Testis (tissue), 3 donors: ENCODE data around the gene FAT2. TPM values are rescaled to one million over a fixed set of nuclear protein-coding genes. Genes with fewer than 3 reads are reported as not detected.
"Not testable (repeated sequence)": the region's sequence is repeated elsewhere in the genome, so short reads cannot be mapped to it uniquely, and the experiment has no call there.

Experiments
- DNase-seq: peaks from one replicate; pipeline ENCODE4 v3.0.0-alpha.2; 2019
- H3K27ac ChIP-seq, 2 donors: fragments of 200-600 bp; sonication (generic); one replicate each; pipeline ENCODE4 v1.5.1; 2019
- H3K27me3 ChIP-seq: fragments of 200-600 bp; sonication (generic); one replicate; pipeline ENCODE4 v1.5.1; 2019
- H3K36me3 ChIP-seq: fragments of 200-600 bp; sonication (generic); one replicate; pipeline ENCODE4 v1.5.1; 2017; ENCODE audit warnings: low read depth; ENCODE audit errors: missing control alignments
- H3K4me1 ChIP-seq: fragments of 200-600 bp; sonication (generic); one replicate; pipeline ENCODE4 v1.5.1; 2019
- H3K4me3 ChIP-seq, 2 donors: fragments of 200-600 bp; sonication (generic); one replicate each; pipeline ENCODE4 v1.5.1; 2017 to 2019
- H3K9me3 ChIP-seq: fragments of 200-600 bp; sonication (generic); one replicate; pipeline ENCODE4 v1.5.1; 2017
- POLR2A ChIP-seq: fragments of 450-650 bp; IDR thresholded peaks from one replicate; pipeline ENCODE4 v1.6.1; 2017; ENCODE audit warnings: antibody characterized with exemption, mild to moderate bottlenecking, moderate library complexity
- WGBS, 2 donors: methylation state at CpG; one replicate each; pipeline ENCODE4 v1.1.5; 2018; 5-methylcytosine and 5-hydroxymethylcytosine counted together
- intact Hi-C: fragments of 100-400 bp; cut with DNase I; formaldehyde crosslinking; loops from one replicate; pipeline ENCODE4 v1.15.1; 2023; ENCODE audit warnings: low total_unique reads
- polyA plus RNA-seq: library from polyadenylated mRNA; stranded (reverse); fragments of 350-450 nt; fragmentation: Illumina TruSeq; extraction: RNeasy Lipid Tissue Mini Kit (QIAGEN cat#74804); gene quantifications from one replicate; pipeline ENCODE4 v1.2.3, GENCODE V29; 2014; ENCODE audit warnings: low read depth, low replicate concordance; ENCODE audit not compliant: insufficient read depth
- total RNA-seq, 2 donors: library from RNA; depleted of rRNA; stranded (reverse); fragments of >200 nt; gene quantifications; one replicate each; pipeline ENCODE4 v1.2.3, GENCODE V29; 2016
- TF ChIP-seq, protein P1 (sequence below), 3 experiments: fragments of 450-650 bp in 2 of 3; fragments of 200-600 bp in 1 of 3; sonication (generic) in 1 of 3; IDR thresholded peaks; one replicate each; pipeline ENCODE4 v1.5.1; 2016 to 2019; ENCODE audit warnings: antibody characterized with exemption in 3 of 3, mild to moderate bottlenecking in 2 of 3, moderate library complexity in 1 of 3

The FAT2 gene
- total and polyA plus RNA-seq, 3 donors from 2014 or later = 10.3 to 21.8 (median 18.0) TPM

DNA sequence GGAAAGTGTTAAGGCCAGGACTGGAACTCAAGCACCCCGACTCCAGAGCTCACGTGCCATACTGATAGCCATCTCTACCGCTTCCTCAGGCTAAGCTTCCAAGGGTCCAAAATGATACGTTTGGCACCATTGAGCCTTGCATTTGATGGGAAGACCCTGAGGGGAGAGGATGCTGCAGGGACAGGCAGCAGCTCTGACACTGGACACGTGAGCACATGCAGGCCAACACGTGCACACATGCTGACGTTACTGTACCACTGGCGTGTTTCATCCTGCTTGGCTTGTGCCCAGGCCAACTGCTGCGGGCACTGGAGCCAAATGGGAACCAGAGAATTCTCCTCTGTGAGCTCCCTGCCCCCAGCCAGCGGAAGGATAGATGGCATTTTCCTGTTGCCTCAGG, 5.2 kb downstream of the FAT2 start:
- DNase-seq = no peak
- Histone ChIP-seq H3K27ac (no peak overlapping the region), H3K36me3 (no peaks in the 10 kb centered on the region), H3K27me3 (no peaks in the 10 kb centered on the region), H3K4me1 (no peaks in the 10 kb centered on the region), H3K4me3 (no peak overlapping the region), H3K9me3 (no peaks in the 10 kb centered on the region)
- no peak for TF ChIP-seq POLR2A
- intact Hi-C loops = no loop called here
- WGBS, 2 donors = 69 to 79% methylated on average over 9 to 10 of the region's 10 CpGs

DNA sequence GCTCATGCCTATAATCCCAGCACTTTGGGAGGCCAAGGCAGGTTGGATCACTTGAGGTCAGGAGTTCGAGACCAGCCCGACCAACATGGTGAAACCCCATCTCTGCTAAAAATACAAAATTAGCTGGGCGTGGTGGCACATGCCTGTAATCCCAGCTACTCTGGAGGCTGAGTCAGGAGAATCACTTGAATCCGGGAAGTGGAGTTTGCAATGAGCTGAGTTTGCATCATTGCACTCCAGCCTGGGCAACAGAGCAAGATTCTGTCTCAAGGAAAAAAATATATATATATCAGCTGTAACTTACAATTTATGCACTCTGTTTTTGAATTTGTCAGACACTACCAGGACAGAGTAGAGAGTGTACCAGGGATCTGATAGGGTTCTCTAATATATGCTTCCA, 5.8 kb downstream of the FAT2 start:
- H3K36me3 ChIP-seq, DNase-seq, H3K9me3 ChIP-seq, H3K27ac ChIP-seq, H3K4me1 ChIP-seq, H3K4me3 ChIP-seq, H3K27me3 ChIP-seq, intact Hi-C loops: not testable (repeated sequence)
- WGBS, 2 donors = 70 to 79% methylated on average over 4 of the region's 4 CpGs

DNA sequence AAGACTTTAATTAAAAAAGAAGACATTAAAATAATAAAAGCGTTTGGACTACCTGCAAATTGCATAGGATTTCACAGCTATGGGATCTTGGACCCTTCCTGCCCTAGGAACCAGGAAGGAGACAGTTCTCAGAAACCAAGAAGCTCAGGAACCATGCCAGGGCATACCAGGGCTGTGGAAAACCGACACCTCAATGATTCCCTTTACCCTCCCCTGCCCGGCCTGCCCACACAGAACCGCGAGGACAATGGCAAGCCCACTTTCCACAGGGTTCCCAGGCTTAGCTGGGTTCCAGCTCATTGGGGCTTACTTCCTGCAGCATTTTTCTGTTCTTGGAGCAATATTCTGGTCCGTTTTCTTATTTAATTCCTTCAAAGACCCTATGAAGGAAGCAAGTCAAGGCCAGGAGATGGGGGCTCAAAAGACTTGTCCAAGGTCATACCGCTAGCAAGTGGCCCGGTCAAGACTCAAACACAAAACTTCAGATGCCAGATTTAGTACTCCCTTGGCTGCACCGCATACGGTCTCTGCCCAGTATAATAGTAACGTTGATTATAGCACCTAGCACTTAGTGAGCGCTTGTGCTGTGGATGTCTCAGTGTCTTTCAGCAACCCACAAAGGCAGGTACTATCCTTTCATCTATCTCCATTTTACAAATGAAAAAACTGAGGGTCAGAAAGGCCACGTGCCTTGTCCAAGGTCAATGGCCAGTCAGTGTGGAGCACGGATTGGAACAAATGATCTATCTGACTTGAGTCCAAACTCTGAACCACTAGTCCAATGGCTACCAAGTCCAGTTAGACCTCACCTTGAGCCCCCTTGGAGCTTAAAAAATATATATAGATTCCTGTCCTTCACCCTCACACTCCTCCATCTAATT, 6.8 kb downstream of the FAT2 start:
- WGBS, 2 donors = 82 to 90% methylated on average over 14 of the region's 14 CpGs
- no peak for DNase-seq
- TF ChIP-seq, protein P1, sequence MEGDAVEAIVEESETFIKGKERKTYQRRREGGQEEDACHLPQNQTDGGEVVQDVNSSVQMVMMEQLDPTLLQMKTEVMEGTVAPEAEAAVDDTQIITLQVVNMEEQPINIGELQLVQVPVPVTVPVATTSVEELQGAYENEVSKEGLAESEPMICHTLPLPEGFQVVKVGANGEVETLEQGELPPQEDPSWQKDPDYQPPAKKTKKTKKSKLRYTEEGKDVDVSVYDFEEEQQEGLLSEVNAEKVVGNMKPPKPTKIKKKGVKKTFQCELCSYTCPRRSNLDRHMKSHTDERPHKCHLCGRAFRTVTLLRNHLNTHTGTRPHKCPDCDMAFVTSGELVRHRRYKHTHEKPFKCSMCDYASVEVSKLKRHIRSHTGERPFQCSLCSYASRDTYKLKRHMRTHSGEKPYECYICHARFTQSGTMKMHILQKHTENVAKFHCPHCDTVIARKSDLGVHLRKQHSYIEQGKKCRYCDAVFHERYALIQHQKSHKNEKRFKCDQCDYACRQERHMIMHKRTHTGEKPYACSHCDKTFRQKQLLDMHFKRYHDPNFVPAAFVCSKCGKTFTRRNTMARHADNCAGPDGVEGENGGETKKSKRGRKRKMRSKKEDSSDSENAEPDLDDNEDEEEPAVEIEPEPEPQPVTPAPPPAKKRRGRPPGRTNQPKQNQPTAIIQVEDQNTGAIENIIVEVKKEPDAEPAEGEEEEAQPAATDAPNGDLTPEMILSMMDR (IDR thresholded peaks at IDR 0.05) = no peak
- TF ChIP-seq POLR2A = no peak
- H3K9me3 ChIP-seq = no peaks in the 10 kb centered on the region
- H3K4me3 ChIP-seq = no peak overlapping the region
- H3K4me1 ChIP-seq = no peaks in the 10 kb centered on the region
- H3K36me3 ChIP-seq = no peaks in the 10 kb centered on the region
- H3K27me3 ChIP-seq = no peaks in the 10 kb centered on the region
- H3K27ac ChIP-seq = no peak overlapping the region
- intact Hi-C loops = no loop called here

DNA sequence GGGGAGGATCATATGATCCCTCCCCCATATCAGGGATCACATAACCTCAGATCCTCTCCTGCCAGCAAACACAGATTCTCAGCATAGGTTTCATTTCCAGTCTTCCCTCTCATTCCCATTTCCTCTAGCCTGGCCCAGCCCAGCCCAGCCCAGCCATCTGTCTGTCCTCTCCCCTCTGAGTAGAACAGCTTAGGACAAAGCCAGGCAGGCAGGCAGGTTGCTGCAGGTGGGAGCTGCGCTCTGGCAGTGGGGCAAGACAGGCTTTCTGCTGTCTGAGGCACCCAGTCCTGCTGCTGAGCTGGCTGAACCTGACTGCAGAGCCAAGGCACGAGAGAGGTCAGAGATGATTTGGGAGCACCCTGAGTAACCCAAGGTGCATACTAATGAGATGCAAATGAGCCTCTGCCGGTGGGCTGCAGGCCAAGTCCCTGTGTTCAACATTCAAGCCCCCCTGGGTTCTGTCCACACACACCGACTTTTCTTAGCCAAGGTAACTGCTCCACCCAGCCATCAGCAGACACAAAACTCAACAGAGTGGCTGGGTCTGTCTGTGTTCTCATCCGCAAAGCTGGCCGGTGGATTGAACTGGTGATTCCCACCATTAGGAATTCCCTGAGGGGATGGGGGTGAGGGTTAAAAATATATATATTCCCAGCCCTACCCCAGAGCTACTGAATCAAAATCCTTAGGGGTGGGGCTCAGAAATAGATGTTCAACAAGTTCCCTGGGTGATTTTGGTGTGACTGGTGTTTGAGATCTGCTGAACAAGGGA, 9.1 kb downstream of the FAT2 start:
- 71 to 74% methylated on average over 5 to 6 of the region's 6 CpGs for WGBS, 2 donors
- intact Hi-C loops = no loop called here
- TF ChIP-seq, protein P1 (IDR thresholded peaks at IDR 0.05) = no peak
- TF ChIP-seq POLR2A = no peak
- Histone ChIP-seq H3K9me3 (no peaks in the 10 kb centered on the region), H3K27me3 (no peaks in the 10 kb centered on the region), H3K27ac (no peak overlapping the region), H3K36me3 (no peaks in the 10 kb centered on the region), H3K4me1 (no peaks in the 10 kb centered on the region), H3K4me3 (no peak overlapping the region)
- DNase-seq = no peak

DNA sequence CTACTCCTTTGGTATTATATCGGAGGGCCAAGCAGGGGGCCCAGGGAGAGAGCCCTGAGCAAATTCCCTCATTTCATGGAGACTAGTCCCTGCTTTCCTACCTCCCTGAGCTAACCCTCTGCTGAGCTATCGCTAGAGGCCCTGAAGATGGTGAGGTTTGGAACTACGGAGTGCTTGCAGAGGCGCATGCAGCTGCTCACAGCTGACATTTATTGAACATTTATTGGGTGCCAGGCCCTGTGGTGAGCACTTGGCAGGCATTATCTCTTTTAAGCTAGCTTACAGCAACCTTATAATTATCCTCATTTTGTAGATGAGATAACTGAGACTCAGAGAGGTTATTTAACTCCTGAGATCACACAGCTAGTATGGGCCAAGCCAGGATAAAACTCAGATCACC, 9.8 kb downstream of the FAT2 start:
- H3K4me3 ChIP-seq = no peak overlapping the region
- DNase-seq = no peak
- no peak overlapping the region for H3K27ac ChIP-seq
- H3K9me3 ChIP-seq = no peaks in the 10 kb centered on the region
- TF ChIP-seq POLR2A = no peak
- 90 to 98% methylated on average over 4 of the region's 4 CpGs for WGBS, 2 donors
- H3K36me3 ChIP-seq = no peaks in the 10 kb centered on the region
- intact Hi-C loops = no loop called here
- no peaks in the 10 kb centered on the region for H3K27me3 ChIP-seq
- H3K4me1 ChIP-seq = no peaks in the 10 kb centered on the region

DNA sequence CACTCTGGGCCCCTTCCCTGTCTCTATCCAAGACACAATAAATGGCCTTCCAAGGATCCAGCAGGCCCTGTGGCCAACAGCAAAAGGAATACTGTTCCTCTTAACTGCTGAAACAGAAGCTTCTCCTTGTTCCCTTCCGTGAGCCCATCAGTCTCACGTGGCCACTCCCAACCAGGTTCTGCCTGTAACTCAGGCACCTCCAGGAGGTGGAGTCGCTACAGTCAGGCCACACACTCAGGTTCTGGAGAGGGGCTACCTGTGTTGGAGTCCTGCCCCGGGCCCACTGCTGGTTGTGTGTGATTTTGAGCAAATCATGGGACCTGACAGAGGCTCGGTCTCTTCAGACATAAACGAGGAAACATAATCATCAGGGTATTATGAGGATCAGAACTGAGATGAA, 10.3 kb downstream of the FAT2 start:
- no peak for TF ChIP-seq POLR2A
- TF ChIP-seq, protein P1 (IDR thresholded peaks at IDR 0.05) = no peak
- intact Hi-C loops = no loop called here
- Histone ChIP-seq H3K4me1 (no peaks in the 10 kb centered on the region), H3K4me3 (no peak overlapping the region), H3K36me3 (no peaks in the 10 kb centered on the region), H3K27ac (no peak overlapping the region), H3K9me3 (no peaks in the 10 kb centered on the region), H3K27me3 (no peaks in the 10 kb centered on the region)
- 84 to 91% methylated on average over 6 of the region's 6 CpGs for WGBS, 2 donors
- no peak for DNase-seq
